Occipital lobe (tissue), 3 donors: ENCODE results near the gene OR3A2. TPM values are rescaled to one million over a fixed set of nuclear protein-coding genes. Genes with fewer than 3 reads are reported as not detected.
"Not testable (repeated sequence)": the region's sequence is repeated elsewhere in the genome, so short reads cannot be mapped to it uniquely, and the experiment has no call there.

Source experiments
- DNase-seq: peaks from one replicate; lab custom pipeline; 2025; lab: John Stamatoyannopoulos, UW
- small RNA-seq: library from RNA; depleted of rRNA; stranded (forward); fragments of <200 nt; gene quantifications from one replicate; pipeline ENCODE3, GENCODE V24; 2014
- total RNA-seq: library from RNA; depleted of rRNA; stranded (reverse); fragments of >200 nt; gene quantifications from one replicate; pipeline ENCODE4 v1.2.3, GENCODE V29; 2014

Gene OR3A2
- total RNA-seq, 1 donor from 2014 or later: 0.94 TPM

DNA sequence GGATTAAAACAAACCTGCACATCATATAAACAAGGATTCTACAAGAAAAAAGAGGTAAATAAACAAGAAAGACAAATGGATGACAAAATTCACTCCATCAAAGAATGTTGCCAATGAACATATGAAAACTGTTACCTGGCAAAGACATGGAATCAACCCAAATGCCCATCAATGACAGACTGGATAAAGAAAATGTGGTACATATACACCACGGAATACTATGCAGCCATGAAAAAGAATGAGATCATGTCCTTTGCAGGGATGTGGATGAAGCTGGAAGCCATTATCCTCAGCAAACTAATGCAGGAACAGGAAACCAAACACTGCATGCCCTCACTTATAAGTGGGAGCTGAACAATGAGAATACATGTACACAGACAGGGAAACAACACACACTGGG, 92.6 kb downstream of the OR3A2 start:
- DNase-seq: not testable (repeated sequence)

DNA sequence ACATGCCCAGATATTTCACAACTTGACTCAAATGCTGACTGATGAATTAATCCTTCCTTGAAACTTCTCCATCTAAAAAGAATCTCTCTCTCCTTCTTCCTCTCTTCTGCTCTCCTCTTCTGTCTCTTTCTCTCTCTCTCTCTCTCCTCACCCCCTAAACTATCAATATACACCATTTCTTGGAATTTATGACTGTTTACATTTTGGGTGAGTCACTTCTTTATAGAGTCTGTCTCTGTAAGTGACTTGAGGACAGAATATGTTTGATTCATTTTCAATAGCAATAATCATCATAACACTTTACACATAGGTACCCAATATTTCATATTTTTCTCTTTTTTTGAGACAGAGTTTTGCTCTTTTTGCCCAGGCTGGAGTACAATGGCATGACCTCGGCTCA, 103.2 kb downstream of the OR3A2 start:
- DNase-seq: no peak

DNA sequence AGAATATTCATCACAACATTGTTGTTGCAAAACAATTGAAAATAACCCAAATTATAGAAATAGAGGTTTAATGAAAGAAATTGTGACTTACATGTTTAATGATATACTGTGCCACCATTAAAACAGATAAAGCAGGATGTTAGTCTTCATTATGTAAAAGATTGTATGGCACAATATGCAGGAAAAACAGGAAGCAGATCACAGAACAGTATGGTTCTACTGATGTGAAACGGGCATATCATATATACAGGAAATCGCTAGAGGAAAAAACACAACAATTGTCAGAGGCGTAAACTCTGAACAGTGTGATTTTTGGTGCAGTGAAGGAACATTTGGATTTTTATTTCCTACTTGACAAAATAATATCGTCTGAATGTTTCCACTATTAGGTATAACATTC, 110.0 kb downstream of the OR3A2 start:
- DNase-seq: no peak

DNA sequence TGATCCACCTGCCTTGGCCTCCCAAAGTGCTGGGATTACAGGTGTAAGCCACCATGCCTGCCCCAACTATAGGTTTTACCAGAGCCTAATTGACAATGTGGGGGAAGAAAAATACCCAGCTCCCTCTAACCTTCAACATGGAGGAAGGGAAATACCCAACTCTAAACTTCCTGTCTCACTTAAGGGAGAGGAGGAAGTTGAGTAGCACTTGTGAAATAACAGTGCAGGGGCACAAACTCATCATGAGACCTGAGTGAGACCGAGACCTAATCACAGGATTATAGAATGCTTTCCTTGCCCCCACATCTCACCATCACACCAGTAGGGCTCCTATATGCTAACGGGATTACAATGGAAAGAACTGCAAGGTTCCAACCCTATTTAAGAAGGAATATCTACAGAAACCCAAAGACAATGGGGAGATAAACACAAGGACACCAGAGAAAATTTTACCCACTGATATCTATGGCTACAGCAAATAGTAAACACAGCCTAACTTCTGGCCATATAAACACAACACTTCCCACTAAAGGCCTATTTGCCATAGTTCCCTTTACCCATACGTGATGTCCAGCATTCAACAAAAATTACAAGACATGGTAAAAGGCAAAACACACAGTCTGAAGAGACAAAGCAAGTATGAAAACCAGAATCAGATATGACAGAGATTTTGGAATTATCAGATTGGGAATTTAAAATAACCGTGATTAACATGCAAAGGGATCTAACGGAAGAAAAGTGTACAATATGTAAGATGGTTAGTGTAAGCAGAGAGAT, 114.8 kb downstream of the OR3A2 start:
- DNase-seq: no peak

DNA sequence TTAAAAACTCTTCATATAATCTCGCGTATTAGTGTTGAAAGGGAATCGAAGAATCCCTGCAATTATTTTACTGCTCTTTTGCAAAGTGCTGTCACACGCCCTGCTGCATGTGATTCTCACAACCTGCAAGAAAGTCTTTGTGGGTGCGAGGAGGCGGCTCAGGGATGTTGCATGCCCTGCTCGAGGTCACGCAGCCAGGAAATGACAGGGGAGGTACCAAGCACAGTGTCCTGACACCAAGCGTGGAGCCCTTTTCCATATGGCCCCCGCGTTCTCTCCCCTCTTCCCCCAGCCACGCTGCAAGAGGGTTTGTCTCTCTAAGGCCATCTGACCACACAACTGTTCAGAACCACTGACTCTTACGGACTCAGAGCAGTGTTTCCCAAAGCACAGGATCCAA, 125.5 kb downstream of the OR3A2 start:
- DNase-seq: no peak

DNA sequence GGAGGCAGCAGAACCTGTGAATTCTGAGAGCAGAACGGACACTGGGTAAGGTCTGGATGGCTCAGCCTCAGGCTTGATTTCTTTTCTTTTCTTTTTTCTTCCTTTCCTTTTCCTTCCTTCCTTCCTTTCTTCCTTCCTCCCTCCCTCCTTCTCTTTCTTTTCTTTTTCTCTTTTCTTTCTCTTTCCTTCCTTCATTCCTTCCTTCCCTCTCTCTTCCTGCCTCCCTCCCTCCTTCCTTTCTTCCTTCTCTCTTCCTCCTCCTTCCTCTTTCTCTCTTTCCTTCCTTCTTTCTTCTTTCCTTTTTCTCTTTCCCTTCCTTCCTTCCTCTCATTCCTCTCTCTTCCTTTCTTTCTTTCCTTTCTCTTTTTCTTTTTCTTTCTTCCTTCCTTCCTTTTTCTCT, 125.9 kb downstream of the OR3A2 start:
- DNase-seq: no peak

DNA sequence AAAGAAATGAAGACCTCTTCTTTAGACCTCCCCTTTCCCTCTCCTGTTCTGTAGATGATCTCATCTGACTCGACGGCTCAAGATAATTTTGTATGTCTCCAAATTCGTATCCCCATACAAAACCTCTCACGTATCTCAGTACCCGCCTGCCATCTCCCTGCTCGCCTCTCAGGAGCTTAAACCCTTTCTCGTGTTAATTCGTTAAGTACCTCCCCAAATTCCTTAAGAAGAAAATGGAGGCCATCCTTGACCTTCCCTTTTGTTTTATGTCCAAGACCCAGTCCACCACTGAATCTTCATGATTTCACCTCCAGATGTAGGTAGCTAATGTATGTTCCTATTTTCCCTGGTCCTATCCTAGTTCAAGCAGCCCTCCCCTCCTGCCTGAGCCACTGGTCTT, 129.5 kb downstream of the OR3A2 start:
- no peak for DNase-seq

DNA sequence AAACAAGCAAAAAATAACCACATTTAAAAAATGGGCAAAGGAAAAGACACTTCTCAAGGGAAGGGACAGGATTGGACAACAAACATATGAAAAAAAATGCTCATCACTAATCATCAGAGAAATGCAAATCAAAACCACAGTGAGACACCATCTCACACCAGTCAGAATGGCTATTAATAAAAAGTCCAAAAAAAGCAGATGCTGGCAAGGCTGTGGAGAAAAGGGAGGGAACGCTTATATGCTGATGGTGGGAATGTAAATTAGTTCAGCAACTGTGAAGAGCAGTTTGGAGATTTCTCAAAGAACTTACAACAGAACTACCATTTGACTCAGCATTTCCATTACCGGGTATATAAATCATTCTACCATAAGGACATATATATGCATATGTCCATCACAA, 137.1 kb downstream of the OR3A2 start:
- DNase-seq: not testable (repeated sequence)

DNA sequence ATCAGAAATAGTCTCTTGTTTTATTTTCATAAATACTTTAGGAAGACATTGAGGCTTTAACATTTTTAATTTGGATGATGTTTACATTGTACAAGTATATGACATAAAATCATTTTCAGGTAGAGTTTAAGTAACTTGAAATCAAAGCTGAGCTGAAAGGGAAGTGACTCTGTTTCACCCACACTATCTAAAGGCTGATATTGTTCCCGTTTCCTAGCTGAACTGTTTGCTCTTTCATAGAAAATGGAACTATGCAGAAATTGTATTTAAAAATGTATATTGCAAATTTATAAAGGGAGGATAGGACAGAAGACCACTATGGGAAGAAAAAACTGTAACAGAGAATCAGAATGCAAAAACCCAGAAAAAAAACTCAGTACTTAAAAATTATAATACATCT, 141.3 kb downstream of the OR3A2 start:
- not testable (repeated sequence) for DNase-seq

DNA sequence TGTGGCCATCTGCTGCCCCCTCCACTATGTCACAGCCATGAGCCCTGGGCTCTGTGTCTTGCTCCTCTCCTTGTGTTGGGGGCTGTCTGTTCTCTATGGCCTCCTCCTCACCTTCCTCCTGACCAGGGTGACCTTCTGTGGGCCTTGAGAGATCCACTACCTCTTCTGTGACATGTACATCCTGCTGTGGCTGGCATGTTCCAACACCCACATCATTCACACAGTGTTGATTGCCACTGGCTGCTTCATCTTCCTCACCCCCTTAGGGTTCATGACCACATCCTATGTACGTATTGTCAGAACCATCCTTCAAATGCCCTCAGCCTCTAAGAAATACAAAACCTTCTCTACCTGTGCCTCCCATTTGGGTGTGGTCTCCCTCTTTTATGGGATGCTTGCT, 145.1 kb downstream of the OR3A2 start:
- not testable (repeated sequence) for DNase-seq

DNA sequence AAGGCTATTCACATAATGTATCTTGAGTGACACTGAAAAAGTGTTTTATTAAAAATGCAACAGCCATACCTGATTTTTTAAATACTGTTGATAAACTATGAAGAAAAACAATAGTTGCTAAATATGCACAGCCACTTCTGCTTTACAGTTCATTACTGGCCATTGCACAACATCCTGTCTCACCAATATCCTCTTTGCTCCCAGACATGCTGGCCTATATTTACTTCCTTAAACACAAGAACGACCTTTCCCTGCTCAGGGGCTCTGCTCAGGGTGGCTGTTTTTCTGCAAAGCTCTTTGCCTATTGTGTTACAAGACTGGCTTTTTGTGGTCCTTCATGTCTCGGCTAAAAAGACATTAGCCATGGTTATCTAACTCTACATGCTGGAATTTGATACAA, 147.4 kb downstream of the OR3A2 start:
- DNase-seq: not testable (repeated sequence)

DNA sequence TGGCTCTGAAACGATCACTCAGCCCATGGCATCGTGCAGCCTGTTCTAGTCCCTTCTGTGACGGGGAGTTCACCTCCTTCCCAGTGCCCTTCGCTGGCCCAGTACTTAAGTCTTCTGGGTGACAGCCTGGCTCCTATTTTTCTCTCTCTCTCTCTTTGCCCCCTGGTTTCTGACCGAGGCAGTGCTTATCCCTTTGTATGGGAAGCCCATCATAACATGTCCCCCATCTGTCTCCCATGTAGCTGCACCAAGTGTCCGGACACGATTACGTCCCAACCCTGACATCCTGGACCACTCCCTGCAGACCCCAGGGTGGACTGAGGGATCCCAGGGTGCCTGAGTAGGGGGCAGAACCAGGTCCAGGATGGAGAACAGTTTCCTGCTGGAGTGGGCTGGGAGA, 153.8 kb downstream of the OR3A2 start:
- not testable (repeated sequence) for DNase-seq

Small RNAs within 50 kb of the gene (small RNA-seq; reads per million reads assigned to genes)
- gene OR1AC1P: not detected

Other genes with a start within 250 kb of the OR3A2 start
- not detected for gene OR1A2, start 188.8 kb downstream of the OR3A2 start, total RNA-seq
- gene OR1A1, start 178.6 kb downstream of the OR3A2 start, total RNA-seq: not detected
- not detected for gene OR3A1, start 87.9 kb downstream of the OR3A2 start, total RNA-seq
- not detected for gene OR1E1, start 12.1 kb upstream of the OR3A2 start, total RNA-seq
- gene OR3A3, start 25.1 kb upstream of the OR3A2 start, total RNA-seq: not detected
- not detected for gene OR1E2, start 47.5 kb upstream of the OR3A2 start, total RNA-seq
- 0.78 TPM for gene SPATA22, start 85.5 kb upstream of the OR3A2 start, total RNA-seq
- 1.4 TPM for gene ASPA, start 89.7 kb upstream of the OR3A2 start, total RNA-seq
- gene TRPV3, start 171.5 kb upstream of the OR3A2 start, total RNA-seq: 0.47 TPM
- gene TRPV1, start 223.1 kb upstream of the OR3A2 start, total RNA-seq: 3.3 TPM
- gene SHPK, start 249.9 kb upstream of the OR3A2 start, total RNA-seq: 10.0 TPM